Fibroblast of mammary gland (primary cell): ENCODE data around the gene PTPDC1.

Experiments used
- DNase-seq: peaks from one replicate; pipeline ENCODE4 v3.0.0-alpha.2; 2010; ENCODE audit warnings: low read depth
- H3K4me3 ChIP-seq: 2 replicates; pipeline ENCODE4 v1.5.1; 2011; ENCODE audit warnings: low read depth, mild to moderate bottlenecking, low read length, moderate library complexity; ENCODE audit not compliant: control insufficient read depth
- TF ChIP-seq, protein P1 (sequence below): conservative IDR thresholded peaks from 2 replicates; pipeline ENCODE4 v1.5.1; 2011; ENCODE audit warnings: low read depth, low read length, inconsistent platforms; ENCODE audit not compliant: control insufficient read depth, insufficient read depth

Gene PTPDC1

DNA sequence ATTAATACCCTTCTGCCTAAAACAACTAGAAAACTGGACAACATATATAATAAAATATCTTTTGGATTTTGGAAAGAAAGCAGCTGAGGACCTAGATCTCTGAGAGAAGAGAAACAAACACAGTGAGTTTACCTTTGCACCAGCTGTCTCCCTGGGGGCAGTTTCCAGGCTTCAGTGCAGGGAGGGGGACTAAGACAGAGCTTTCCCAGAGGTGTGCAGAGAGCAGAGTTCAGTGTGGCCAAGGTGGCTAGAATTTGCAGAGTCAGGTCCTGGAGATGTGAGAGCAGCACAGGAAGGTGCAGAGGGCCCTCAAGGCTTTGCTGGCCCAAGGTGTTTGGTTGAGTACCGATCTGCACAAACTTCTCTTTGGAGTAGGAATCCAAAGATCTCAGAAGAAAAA, 26.3 kb upstream of the PTPDC1 start:
- TF ChIP-seq, protein P1, sequence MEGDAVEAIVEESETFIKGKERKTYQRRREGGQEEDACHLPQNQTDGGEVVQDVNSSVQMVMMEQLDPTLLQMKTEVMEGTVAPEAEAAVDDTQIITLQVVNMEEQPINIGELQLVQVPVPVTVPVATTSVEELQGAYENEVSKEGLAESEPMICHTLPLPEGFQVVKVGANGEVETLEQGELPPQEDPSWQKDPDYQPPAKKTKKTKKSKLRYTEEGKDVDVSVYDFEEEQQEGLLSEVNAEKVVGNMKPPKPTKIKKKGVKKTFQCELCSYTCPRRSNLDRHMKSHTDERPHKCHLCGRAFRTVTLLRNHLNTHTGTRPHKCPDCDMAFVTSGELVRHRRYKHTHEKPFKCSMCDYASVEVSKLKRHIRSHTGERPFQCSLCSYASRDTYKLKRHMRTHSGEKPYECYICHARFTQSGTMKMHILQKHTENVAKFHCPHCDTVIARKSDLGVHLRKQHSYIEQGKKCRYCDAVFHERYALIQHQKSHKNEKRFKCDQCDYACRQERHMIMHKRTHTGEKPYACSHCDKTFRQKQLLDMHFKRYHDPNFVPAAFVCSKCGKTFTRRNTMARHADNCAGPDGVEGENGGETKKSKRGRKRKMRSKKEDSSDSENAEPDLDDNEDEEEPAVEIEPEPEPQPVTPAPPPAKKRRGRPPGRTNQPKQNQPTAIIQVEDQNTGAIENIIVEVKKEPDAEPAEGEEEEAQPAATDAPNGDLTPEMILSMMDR: no peak
- no peak for DNase-seq
- H3K4me3 ChIP-seq: no peak overlapping the region

DNA sequence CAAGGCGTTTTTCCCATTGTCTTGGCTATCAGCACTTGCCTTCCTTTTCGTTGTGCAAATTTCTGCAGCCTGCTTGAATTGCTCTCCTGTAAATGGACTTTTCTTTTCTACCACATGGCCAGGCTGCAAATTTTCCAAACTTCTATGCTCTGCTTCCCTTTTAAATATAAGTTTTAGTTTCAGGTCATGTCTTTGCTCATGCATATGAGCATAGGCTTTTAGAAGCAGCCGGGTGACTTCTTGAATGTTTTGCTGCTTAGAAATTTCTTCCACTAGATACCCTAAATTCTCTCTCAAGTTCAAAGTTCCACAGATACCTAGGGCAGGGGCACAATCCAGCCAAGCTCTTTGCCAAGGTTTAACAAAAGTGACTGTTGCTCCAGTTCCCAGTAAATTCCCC, 22.4 kb upstream of the PTPDC1 start:
- TF ChIP-seq, protein P1: no peak
- H3K4me3 ChIP-seq: no peak overlapping the region
- no peak for DNase-seq

DNA sequence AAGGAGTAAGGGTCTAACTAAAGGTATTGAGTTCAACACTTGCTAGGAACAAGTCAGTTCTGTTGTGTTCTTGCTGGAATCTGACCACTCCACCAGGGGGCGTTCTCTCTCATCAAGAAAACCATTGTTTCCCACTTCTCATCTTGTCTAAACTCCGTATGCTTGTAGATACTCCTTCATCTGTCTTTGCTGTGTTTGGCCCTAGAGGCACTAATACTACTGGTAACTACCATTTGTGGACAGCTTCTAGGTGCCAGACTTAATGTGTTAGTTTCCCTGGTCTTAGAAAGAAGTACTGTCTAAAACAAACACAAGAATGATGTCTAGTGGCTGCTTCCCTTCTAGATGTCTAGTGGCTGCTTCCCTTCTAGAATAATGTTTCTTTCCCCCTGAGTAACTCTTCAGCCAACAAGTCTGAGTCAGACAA, 18.7 kb upstream of the PTPDC1 start:
- no peak overlapping the region for H3K4me3 ChIP-seq
- peak; percentile 92 for DNase-seq
- TF ChIP-seq, protein P1: peak; percentile 95

DNA sequence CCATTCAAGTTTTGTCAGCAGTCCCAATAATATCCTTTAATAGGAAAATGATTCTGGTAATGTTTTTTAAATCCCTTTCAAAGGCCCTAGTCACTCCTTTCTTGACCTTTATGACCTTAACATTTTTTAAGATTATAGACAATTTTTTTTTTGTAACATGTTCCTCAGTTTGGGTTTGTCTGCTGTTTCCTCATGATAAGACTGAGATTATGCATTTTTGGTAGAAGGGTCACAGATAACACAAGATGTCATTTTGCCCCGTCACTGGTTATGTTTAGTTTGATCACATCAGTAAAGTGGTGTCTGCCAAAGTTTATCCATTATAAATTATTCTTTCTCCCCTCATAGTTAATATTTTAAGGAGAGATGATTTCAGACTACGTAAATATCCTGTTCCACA, 16.0 kb upstream of the PTPDC1 start:
- DNase-seq: no peak
- H3K4me3 ChIP-seq: no peak overlapping the region
- TF ChIP-seq, protein P1: no peak

DNA sequence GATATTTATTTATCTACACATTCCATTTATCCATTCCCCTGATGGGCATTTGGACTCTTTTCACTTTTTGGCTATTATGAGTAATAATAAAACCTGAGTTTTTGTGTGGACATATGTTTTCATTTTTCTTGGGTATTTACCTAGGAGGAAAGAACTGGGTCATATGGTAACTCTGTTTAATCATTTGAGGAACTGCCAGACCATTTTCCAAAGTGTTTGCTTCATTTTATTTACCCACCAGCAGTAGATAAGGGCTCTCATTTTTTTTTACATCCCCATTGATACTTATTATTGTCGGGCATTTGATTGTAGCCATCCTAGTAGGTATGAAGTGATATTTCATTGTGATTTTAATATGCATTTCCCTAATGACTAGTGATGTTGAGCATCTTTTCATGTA, 7.7 kb upstream of the PTPDC1 start:
- TF ChIP-seq, protein P1: no peak
- no peak overlapping the region for H3K4me3 ChIP-seq
- DNase-seq: no peak

DNA sequence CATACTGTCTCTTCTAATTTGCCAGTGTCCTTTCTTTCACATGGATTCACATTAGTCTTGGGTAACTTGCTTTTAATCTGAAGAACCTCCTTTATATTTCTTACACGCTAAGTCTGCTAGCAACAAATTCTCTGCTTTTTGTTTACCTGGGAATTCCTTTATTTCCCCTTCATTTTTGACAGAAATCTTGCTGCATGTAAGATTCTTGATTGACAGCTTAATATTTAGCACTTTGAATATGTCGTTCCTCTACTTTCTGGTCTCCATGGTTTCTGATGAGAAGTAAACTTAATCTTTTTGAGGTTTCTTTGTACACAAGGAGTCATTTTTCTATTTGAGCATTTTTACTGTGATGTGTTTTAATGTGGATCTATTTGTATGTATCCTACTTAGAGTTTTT, 6.2 kb upstream of the PTPDC1 start:
- H3K4me3 ChIP-seq: no peak overlapping the region
- no peak for DNase-seq
- TF ChIP-seq, protein P1: no peak

DNA sequence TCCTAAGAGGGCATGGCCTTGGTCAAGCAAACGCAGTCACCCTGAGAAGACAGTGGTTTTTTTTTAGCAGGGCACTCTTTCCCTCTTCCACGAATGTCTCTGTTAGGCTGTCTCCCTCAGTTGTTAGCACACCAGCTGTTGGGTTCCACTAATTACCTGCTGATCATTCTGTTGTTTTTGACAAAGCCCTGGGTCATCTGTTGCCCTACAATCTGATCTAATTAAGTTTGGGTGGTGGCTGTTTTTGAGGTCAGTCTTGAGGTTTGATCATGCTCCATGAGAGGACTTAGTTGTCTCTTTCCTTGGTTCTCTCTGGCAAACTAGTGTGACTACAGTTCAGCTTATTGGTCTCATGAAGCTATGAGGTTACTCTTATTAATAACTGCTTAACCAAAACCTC, 5.0 kb upstream of the PTPDC1 start:
- no peak overlapping the region for H3K4me3 ChIP-seq
- DNase-seq: no peak
- TF ChIP-seq, protein P1: no peak
